ENCODE measurements around the gene CABP2.
"Not testable (repeated sequence)": the region's sequence is repeated elsewhere in the genome, so short reads cannot be mapped to it uniquely, and the experiment has no call there.

Gene CABP2

GRCh38 chr11:67522844-67523555 is at the start of gene CABP2:
CABP2 (minus strand) TSS chr11:67523446; CDS start chr11:67523326, 120 bp downstream.
- DNase-seq (ENCODE audit: low spot score), result no peak

GRCh38 chr11:67572747-67573419 is 49.6 kb upstream of the CABP2 start:
- peak; percentile 32 for DNase-seq (ENCODE audit: low spot score)

DNA sequence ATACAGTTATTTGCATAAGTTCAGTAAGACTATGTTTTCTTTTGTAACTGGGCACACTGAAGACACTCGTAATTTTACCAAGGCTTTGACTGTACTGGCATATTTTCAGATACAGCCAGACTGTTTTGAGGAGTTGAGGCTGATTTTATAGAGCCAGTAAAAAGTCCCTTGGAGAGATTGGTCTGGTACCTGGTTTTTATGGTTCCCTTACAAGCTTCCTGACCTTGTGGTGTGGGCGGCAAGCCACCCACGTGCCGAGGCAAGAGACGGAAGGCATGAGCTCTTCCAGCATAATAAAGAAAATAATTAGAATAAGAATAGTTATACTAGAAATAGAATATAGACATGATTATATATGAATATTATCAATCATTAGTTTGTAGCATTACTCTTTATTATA is 49.1 kb upstream of the CABP2 start:
- no peak for DNase-seq (ENCODE audit: low spot score)

DNA sequence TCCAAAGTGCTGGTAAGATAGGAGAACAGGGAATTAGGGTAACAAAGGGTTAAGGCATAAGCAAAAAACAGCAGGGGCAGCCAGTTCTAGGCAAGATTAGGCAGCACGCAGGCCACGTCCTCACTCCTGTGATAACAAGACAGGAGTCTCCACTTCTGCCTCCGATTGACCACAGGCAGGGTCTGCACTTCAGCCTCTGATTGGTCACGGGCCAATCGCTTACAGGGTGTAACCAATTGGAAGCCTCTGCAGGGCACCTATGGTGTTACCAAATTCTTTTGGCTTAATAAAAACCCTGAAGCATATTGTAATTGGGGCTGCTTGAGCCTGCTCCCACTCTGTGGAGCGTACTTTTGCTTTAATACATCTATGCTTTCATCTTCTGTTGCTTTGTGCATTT is 48.2 kb upstream of the CABP2 start:
- DNase-seq (ENCODE audit: low spot score), result no peak

- DNase-seq (ENCODE audit: low spot score), result no peak
Measured at GRCh38 chr11:67564230-67564629, 41.0 kb upstream of the CABP2 start.

DNA sequence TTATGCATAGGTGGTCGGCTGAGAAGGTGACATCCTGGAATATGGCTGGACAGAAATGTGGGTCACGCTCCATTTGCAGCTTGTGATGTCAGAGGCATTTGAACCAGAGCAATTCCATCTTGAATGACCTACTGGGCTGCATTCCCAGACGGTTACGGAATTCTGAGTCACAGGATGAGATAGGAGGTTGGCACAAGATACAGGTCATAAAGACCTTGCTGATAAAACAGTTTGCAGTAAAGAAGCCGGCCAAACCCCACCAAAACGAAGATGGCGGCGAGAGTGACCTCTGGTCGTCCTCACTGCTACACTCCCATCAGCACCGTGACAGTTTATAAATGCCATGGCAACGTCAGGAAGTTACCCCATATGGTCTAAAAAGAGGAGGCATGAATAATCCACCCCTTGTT is 40.5 kb upstream of the CABP2 start:
- DNase-seq (ENCODE audit: low spot score), result peak; percentile 37

DNA sequence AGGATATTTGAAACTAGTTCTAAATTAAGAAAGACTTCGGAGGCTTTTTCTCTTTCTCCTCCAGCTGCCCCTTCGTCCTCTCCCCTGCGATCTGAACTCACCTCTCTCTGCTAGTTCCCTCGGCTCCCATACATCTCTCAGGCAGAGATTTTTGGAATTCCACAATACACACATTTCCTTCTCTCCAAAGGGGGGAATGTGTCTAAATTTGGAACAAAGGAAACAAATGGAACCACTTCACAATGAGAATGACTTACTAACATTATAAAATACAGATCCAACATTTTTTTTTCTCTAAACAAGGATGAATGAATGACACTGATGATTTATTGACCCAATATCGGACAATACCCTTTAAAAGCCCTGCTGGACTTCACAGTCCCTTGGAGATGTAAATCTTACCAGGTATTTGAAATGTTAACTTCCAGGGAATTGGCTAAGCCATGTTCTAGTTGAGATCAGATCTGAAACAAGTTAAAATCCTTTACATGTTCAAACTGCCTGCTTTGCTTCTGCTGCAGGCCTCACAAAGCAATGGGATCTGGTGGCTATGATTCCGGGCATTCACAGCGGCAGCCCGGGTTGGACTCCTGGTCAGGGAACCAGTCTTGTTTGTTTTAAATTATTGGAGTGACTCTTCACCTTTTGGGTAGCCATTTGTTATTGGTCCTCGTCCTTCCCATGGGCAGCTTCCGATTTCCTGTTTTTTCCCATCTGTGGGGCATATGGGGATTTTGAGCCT is 39.9 kb upstream of the CABP2 start:
- no peak for DNase-seq (ENCODE audit: low spot score)

DNA sequence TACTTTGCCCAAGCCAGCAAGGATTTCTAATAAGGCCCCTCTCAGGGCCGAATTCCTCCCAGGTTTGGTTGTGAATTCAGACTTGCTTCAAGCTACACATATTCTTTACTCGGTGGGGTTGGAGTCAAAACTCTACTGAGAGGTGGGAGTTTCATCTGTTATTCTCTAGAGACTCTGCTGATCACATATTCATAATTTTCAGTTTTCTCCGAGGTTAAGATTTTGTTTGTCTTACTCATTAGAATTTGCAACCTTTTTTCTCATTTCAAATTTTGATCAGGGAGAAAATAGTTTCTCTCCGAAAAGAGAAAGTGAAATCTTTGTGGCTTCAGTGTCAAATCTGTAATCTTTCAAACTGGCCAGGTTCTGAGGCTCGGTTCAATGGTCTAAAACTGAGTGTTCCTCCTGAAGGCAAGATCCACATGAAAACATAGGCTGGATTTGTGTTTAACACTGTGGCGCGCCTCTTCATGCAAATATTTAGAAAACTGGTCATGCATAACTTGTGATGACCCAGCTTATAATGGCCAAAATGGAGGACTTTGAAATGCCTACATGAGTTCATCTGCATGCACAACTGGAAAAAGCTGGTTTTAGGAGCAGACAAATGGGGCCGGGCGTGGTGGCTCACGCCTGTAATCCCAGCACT is 38.8 kb upstream of the CABP2 start:
- DNase-seq (ENCODE audit: low spot score), result no peak

DNA sequence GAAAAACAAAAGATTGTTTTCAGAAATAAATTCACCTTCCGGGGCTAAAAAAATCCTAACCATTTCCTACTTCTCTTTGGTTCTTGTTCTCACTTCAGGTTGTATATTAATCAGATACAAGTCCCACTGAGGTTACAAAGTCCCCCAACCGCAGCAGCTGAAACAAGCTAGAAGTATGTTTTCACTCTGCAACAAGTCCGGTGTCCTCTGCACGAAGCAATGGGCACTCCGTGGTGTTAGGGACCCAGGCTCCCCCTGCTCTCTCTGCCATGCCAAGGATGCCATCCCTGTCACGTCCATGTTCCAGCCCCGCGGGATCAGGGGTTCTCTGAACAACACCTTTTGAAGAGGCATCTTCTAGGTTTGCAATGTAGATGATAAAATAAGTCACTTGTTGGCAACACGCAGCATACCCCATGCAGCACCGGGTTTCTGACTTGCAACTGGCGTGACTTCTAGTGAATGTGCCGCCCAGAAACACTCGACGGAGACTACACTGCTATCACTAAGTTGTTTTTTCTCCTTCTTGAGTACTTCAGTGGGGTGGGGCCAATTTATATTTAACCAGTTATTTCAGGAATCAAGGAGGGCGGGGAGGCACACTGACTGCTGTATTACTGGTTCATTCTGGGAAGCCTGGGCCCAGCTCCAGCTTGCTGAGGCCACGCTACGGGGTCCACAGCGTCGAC is 35.0 kb upstream of the CABP2 start:
- DNase-seq (ENCODE audit: low spot score), result no peak

- DNase-seq (ENCODE audit: low spot score), result no peak
Measured at GRCh38 chr11:67556244-67556643, 33.0 kb upstream of the CABP2 start.

DNA sequence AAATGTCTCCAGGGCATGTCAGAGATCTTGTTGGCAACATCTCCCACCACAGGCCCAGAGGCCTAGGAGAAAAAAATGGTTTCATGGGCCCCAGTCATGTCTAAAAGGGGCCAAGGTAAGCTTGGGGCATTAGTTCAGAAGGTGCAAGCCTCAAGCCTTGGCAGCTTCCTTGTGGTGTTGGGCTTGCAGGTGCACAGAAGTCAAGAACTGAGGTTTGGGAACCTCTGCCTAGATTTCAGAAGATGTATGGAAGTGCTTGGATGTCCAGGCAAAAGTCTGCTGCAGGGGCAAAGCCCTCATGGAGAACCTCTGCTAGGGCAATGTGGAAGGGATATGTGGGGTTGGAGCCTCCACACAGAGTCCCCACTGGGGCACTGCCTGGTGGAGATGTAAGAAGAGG is 28.5 kb upstream of the CABP2 start:
- not testable (repeated sequence) for DNase-seq (ENCODE audit: low spot score)

- DNase-seq (ENCODE audit: low spot score), result no peak
Measured at GRCh38 chr11:67551127-67551526, 27.9 kb upstream of the CABP2 start.

GRCh38 chr11:67548555-67549110 is 25.4 kb upstream of the CABP2 start:
- no peak for DNase-seq (ENCODE audit: low spot score)

GRCh38 chr11:67548112-67548511 is 24.9 kb upstream of the CABP2 start:
- not testable (repeated sequence) for DNase-seq (ENCODE audit: low spot score)

GRCh38 chr11:67545280-67545679 is 22.0 kb upstream of the CABP2 start:
- DNase-seq (ENCODE audit: low spot score), result no peak

- no peak for DNase-seq (ENCODE audit: low spot score)
Measured at GRCh38 chr11:67544616-67545242, 21.5 kb upstream of the CABP2 start.

DNA sequence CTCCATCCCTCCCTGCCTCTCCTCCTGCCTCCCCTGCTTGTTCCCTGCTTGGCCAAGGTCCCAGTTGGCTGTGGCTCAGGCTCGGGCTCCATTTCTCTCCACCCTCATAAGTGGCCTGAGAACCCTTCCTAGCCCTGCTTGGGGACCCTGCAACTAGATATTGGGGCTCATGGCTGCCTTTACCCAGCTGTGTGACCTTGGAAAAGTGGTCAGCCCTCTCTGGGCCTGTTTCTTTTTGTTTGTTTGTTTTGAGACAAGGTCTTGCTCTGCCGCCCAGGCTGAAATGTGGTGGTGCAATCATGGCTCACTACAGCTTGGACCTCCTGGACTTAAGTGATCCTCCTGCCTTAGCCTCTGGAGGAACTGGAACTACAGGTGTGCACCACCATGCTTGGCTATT is 20.3 kb upstream of the CABP2 start:
- DNase-seq (ENCODE audit: low spot score), result no peak

DNA sequence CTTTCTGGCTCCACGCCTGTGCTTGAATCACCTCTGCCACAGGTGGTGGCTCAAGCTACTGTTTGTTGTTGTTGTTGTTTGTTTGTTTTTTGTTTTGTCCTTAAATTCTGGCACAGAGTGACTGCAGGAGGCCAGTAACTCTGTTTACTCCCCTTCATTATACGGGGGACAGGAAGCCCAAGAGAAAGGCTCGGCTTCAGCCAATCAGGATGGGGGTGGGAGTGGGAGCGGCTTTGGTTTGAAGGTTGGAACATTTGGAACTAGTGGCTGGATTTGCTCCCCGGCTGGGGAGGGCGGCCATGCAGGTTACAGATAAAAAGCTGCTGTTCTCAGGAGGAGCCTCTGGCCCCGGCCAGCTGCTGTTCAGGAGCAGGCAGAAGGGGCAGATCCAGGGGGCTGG is 19.7 kb upstream of the CABP2 start:
- DNase-seq (ENCODE audit: low spot score), result no peak

DNA sequence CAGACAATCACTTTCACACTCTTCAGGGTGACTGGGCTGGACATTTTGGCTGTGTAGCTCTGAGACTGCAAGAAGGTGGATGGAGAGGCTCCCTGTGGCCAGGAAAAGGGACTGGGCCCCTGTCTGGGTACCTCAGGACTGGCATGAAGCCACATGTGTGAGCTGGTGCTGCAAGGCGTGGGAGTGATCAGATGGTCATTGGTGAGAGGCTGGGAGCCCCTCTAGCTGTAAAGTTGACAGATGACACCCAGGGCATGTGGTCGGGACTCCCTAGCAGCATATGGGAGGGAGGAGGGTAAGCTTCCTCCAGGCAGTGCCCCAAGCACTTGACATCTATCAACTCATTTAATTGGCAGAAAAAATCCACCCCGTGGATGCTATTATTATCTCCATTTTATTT is 18.9 kb upstream of the CABP2 start:
- no peak for DNase-seq (ENCODE audit: low spot score)

DNA sequence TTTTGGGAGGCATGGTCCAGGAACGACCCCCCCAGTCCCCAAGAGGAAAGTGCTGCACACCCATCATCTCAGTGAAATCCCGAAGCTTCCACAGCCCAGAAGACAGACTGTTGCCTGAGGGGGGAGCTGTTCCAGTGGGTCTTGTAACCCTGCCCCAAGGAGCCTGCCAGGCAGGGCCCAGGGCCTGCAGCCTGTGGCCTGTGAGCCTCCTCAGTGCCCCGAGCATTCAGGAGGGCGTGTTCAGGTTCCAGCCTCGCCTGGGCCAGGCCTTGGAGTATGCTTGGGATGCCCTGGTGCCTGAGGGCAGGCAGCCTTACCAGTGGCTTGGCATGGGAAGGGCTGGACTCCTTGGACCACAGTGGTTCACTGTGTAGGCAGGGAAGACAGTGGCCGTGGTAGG is 18.0 kb upstream of the CABP2 start:
- no peak for DNase-seq (ENCODE audit: low spot score)

- DNase-seq (ENCODE audit: low spot score), result no peak
Measured at GRCh38 chr11:67539550-67539949, 16.3 kb upstream of the CABP2 start.
